Loucy (cell line): ENCODE results near the gene ARHGDIG.

Experiments
- H2AFZ ChIP-seq: fragments of 200-600 bp; sonication (generic); 2 replicates; pipeline ENCODE4 v1.6.0; 2016; ENCODE audit warnings: antibody characterized with exemption, mild to moderate bottlenecking, low read length, moderate library complexity
- H3F3A ChIP-seq: fragments of 200-600 bp; 2 replicates; pipeline ENCODE4 v1.6.0; 2016; ENCODE audit warnings: antibody characterized with exemption, low read depth, mild to moderate bottlenecking
- H3K27me3 ChIP-seq: fragments of 200-600 bp; sonication (generic); 2 replicates; pipeline ENCODE4 v1.6.1; 2014; ENCODE audit warnings: low read length, mild to moderate bottlenecking; ENCODE audit not compliant: insufficient read depth, poor library complexity, severe bottlenecking
- H3K36me3 ChIP-seq: fragments of 200-600 bp; sonication (generic); 2 replicates; pipeline ENCODE4 v1.6.1; 2016; ENCODE audit warnings: low read length; ENCODE audit not compliant: insufficient read depth
- H3K4me1 ChIP-seq: fragments of 200-600 bp; sonication (generic); 2 replicates; pipeline ENCODE4 v1.5.1; 2014; ENCODE audit warnings: low read length, mild to moderate bottlenecking; ENCODE audit not compliant: insufficient read depth, poor library complexity, severe bottlenecking
- H3K4me2 ChIP-seq: fragments of 200-600 bp; sonication (generic); 2 replicates; pipeline ENCODE4 v1.6.0; 2014; ENCODE audit warnings: antibody characterized with exemption, low read length, low read depth, mild to moderate bottlenecking; ENCODE audit not compliant: poor library complexity, severe bottlenecking
- H3K4me3 ChIP-seq: fragments of 200-600 bp; sonication (generic); 2 replicates; pipeline ENCODE4 v1.5.1; 2014; ENCODE audit warnings: low read length, mild to moderate bottlenecking, mixed read lengths; ENCODE audit not compliant: poor library complexity, severe bottlenecking
- H3K79me2 ChIP-seq: fragments of 200-600 bp; sonication (generic); 2 replicates; pipeline ENCODE4 v1.6.1; 2014; ENCODE audit warnings: low read length; ENCODE audit not compliant: insufficient read depth
- H3K9ac ChIP-seq: fragments of 200-600 bp; sonication (generic); 2 replicates; pipeline ENCODE4 v1.6.0; 2014; ENCODE audit warnings: mild to moderate bottlenecking, low read depth, low read length, moderate library complexity; ENCODE audit not compliant: poor library complexity, severe bottlenecking
- H3K9me2 ChIP-seq: fragments of 200-600 bp; sonication (generic); replicated peaks from 2 replicates; pipeline ENCODE4 v1.6.1; 2016; ENCODE audit warnings: low read depth, low read length, mixed read lengths
- H3K9me3 ChIP-seq: fragments of 200-600 bp; sonication (generic); 2 replicates; pipeline ENCODE4 v1.6.1; 2014; ENCODE audit warnings: mild to moderate bottlenecking, antibody characterized with exemption, low read length, low read depth; ENCODE audit not compliant: insufficient read depth
- H4K20me1 ChIP-seq: fragments of 200-600 bp; sonication (generic); 2 replicates; pipeline ENCODE4 v1.6.0; 2014; ENCODE audit warnings: antibody characterized with exemption, low read length, mild to moderate bottlenecking; ENCODE audit not compliant: insufficient read depth, poor library complexity, severe bottlenecking
- EZH2phosphoT487 ChIP-seq: fragments of 200-600 bp; IDR thresholded peaks from 2 replicates; pipeline ENCODE4 v1.6.1; 2018; ENCODE audit warnings: antibody characterized with exemption, mild to moderate bottlenecking, moderate library complexity, borderline replicate concordance
- TF ChIP-seq, protein P1 (sequence below): fragments of 200-600 bp; sonication (generic); conservative IDR thresholded peaks from 2 replicates; pipeline ENCODE4 v1.5.1; 2014; ENCODE audit warnings: mild to moderate bottlenecking, antibody characterized with exemption, low read length

The ARHGDIG gene

DNA sequence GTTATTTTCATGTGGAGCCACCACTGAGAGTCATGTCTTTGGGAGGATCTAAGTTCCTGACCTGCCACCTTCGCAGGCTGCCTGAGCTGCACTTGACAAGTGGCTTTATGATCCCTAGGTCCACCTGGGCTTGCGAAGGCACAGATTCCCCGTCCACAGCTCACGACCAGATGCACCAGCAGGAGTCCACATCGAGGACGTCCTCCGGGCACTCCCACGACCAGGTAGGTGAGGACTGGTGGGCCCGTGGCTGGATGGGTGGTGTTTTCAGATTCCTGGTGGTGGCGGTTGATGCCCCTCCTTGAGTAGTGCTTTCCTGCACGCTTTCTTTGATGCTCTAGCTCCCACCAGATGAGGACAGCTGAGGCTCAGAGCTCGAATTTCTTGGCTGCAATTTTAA, 31.0 kb upstream of the ARHGDIG start:
- Histone ChIP-seq H3F3A (peaks cover 3% of the 10 kb centered on the region; the same call in 1 of the 2 replicates), H3K4me1 (peaks cover 33% of the 10 kb centered on the region), H3K4me2 (no peak overlapping the region), H3K27me3 (no peaks in the 10 kb centered on the region), H3K4me3 (no peak overlapping the region), H3K9me2 (no peaks in the 10 kb centered on the region), H3K36me3 (no peaks in the 10 kb centered on the region), H4K20me1 (no peaks in the 10 kb centered on the region), H3K9ac (no peak overlapping the region), H2AFZ (no peak overlapping the region), H3K9me3 (no peaks in the 10 kb centered on the region), H3K79me2 (peaks cover 4% of the 10 kb centered on the region; the same call in 1 of the 2 replicates)
- TF ChIP-seq EZH2phosphoT487 = no peak
- TF ChIP-seq, protein P1, sequence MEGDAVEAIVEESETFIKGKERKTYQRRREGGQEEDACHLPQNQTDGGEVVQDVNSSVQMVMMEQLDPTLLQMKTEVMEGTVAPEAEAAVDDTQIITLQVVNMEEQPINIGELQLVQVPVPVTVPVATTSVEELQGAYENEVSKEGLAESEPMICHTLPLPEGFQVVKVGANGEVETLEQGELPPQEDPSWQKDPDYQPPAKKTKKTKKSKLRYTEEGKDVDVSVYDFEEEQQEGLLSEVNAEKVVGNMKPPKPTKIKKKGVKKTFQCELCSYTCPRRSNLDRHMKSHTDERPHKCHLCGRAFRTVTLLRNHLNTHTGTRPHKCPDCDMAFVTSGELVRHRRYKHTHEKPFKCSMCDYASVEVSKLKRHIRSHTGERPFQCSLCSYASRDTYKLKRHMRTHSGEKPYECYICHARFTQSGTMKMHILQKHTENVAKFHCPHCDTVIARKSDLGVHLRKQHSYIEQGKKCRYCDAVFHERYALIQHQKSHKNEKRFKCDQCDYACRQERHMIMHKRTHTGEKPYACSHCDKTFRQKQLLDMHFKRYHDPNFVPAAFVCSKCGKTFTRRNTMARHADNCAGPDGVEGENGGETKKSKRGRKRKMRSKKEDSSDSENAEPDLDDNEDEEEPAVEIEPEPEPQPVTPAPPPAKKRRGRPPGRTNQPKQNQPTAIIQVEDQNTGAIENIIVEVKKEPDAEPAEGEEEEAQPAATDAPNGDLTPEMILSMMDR = no peak

DNA sequence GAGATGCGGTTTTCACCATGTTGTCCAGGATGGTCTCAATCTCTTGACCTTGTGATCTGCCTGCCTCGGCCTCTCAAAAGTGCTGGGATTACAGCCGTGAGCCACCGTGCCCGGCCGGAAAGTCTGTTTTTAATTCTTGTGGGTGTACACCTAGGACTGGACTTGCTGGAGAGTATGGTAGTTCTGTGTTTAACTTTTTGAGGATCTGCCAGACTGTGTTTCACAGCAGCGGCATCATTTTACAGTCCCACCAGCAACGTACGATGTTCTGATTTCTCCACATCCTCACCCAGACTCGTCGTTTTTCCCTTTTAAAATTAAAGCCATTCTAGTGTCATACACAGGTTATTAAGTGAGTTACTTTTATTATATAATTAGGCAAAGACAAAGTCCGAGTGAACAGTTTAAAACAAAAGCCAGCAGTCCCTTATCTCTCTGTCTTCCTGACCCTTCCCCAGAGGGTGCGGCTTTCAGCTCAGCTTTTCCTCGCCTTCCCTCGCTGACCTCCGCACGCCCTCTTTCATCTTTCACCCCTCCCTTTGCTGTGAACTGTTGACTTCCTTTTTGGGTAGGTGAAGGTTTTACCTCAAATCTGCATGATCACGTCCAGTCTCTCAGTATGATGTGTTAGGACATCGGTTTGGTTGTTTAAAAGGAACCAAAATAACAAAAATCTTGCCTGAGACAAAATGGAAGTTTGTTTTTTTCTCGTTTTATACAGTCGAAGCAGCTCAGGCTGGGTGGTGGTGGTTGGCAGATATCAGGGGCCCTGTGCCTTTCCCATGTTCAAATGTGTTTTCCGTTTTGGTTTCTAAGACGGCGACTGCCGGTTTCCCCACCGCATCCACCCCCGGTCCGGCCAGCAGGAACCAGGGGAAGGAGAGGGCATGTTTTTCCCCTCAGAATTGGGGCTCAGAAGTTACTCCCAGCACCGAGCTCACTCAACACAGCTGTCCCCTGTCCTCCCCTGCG, 27.7 kb upstream of the ARHGDIG start:
- H4K20me1 ChIP-seq = no peaks in the 10 kb centered on the region
- no peaks in the 10 kb centered on the region for H3K9me3 ChIP-seq
- peak overlapping the region; percentile 82 for H2AFZ ChIP-seq
- H3K9me2 ChIP-seq = no peaks in the 10 kb centered on the region
- TF ChIP-seq EZH2phosphoT487 = no peak
- TF ChIP-seq, protein P1 = no peak
- H3K79me2 ChIP-seq = peaks cover 5% of the 10 kb centered on the region; the same call in 1 of the 2 replicates
- H3K9ac ChIP-seq = peak overlapping the region; percentile 63
- peak overlapping the region; percentile 91 for H3K4me2 ChIP-seq
- H3K4me1 ChIP-seq = peaks cover 31% of the 10 kb centered on the region
- no peaks in the 10 kb centered on the region for H3K27me3 ChIP-seq
- no peaks in the 10 kb centered on the region for H3K36me3 ChIP-seq
- H3K4me3 ChIP-seq = peak overlapping the region; percentile 67
- peaks cover 3% of the 10 kb centered on the region; the same call in 1 of the 2 replicates for H3F3A ChIP-seq

- H3K36me3 ChIP-seq = no peaks in the 10 kb centered on the region
- no peak overlapping the region for H2AFZ ChIP-seq
Measured at GRCh38 chr16:253833-254232, 26.6 kb upstream of the ARHGDIG start.

More at GRCh38 chr16:253833-254232, 26.6 kb upstream of the ARHGDIG start:
- H3K4me2 ChIP-seq = peak overlapping the region; percentile 91
- H3K9ac ChIP-seq = peak overlapping the region; percentile 63
- H3F3A ChIP-seq = peaks cover 3% of the 10 kb centered on the region; the same call in 1 of the 2 replicates
- H3K4me3 ChIP-seq = peak overlapping the region; percentile 67
- no peaks in the 10 kb centered on the region for H3K9me2 ChIP-seq
- H3K27me3 ChIP-seq = no peaks in the 10 kb centered on the region
- H3K9me3 ChIP-seq = no peaks in the 10 kb centered on the region
- TF ChIP-seq, protein P1 = no peak
- TF ChIP-seq EZH2phosphoT487 = no peak
- H3K4me1 ChIP-seq = peaks cover 31% of the 10 kb centered on the region
- peaks cover 5% of the 10 kb centered on the region; the same call in 1 of the 2 replicates for H3K79me2 ChIP-seq
- no peaks in the 10 kb centered on the region for H4K20me1 ChIP-seq
